GM18858 (cell line): ENCODE measurements around the gene TNFAIP2.

ENCODE experiments used
- ATAC-seq: cut with Tn5 transposase; IDR thresholded peaks from one replicate; pipeline ENCODE4 v1.9.1; 2021; ENCODE audit not compliant: unreplicated experiment

The TNFAIP2 gene

GRCh38 chr14:103134919-103135318 is 11.7 kb downstream of the TNFAIP2 start:
- no peak for ATAC-seq

- no peak for ATAC-seq
Measured at GRCh38 chr14:103135333-103136260, 12.3 kb downstream of the TNFAIP2 start.

GRCh38 chr14:103136388-103137271 is 13.4 kb downstream of the TNFAIP2 start:
- ATAC-seq: no peak

GRCh38 chr14:103137689-103138300 is 14.5 kb downstream of the TNFAIP2 start:
- ATAC-seq: no peak

- ATAC-seq: no peak
Measured at GRCh38 chr14:103138301-103139131, 15.3 kb downstream of the TNFAIP2 start.

- ATAC-seq: no peak
Measured at GRCh38 chr14:103139132-103140025, 16.1 kb downstream of the TNFAIP2 start.

GRCh38 chr14:103140316-103141109 is 17.3 kb downstream of the TNFAIP2 start:
- ATAC-seq: peak; percentile 54

GRCh38 chr14:103141117-103141796 is 18.0 kb downstream of the TNFAIP2 start:
- ATAC-seq: no peak

- ATAC-seq: no peak
Measured at GRCh38 chr14:103142026-103142425, 18.8 kb downstream of the TNFAIP2 start.

GRCh38 chr14:103142721-103143302 is 19.6 kb downstream of the TNFAIP2 start:
- ATAC-seq: no peak

- no peak for ATAC-seq
Measured at GRCh38 chr14:103143506-103143905, 20.2 kb downstream of the TNFAIP2 start.

- no peak for ATAC-seq
Measured at GRCh38 chr14:103144085-103144484, 20.8 kb downstream of the TNFAIP2 start.

- ATAC-seq: no peak
Measured at GRCh38 chr14:103146141-103146709, 23.0 kb downstream of the TNFAIP2 start.

- ATAC-seq: no peak
Measured at GRCh38 chr14:103149351-103150237, 26.3 kb downstream of the TNFAIP2 start.

- ATAC-seq: no peak
Measured at GRCh38 chr14:103151270-103151945, 28.1 kb downstream of the TNFAIP2 start.

- no peak for ATAC-seq
Measured at GRCh38 chr14:103155010-103155409, 31.7 kb downstream of the TNFAIP2 start.
